Gastrocnemius medialis (tissue), 4 donors: ENCODE measurements around the gene PTK7. TPM values are rescaled to one million over a fixed set of nuclear protein-coding genes. Genes with fewer than 3 reads are reported as not detected.
"Not testable (repeated sequence)": the region's sequence is repeated elsewhere in the genome, so short reads cannot be mapped to it uniquely, and the experiment has no call there.

ENCODE experiments used
- ATAC-seq, 2 donors: fragments of 150-250 bp; one replicate each; pipeline ENCODE4 v1.9.1; 2016
- DNase-seq, 2 donors: peaks; one replicate each; pipeline ENCODE4 v3.0.0-alpha.2; 2019
- H3K27ac ChIP-seq, 4 donors: fragments of 200-600 bp; sonication (generic); 1 replicate in 1 of 4; 2 replicates in 3 of 4; pipeline ENCODE4 v1.5.1; 2016 to 2018; ENCODE audit warnings: mild to moderate bottlenecking in 2 of 4, moderate library complexity in 1 of 4
- H3K27me3 ChIP-seq, 3 donors: fragments of 200-600 bp; sonication (generic) in 2 of 3; 1 replicate in 1 of 3; 2 replicates in 2 of 3; pipeline versions ENCODE4 v1.5.1 to v1.6.0; 2016 to 2019; ENCODE audit warnings: mild to moderate bottlenecking in 1 of 3, moderate library complexity in 1 of 3
- H3K36me3 ChIP-seq, 2 donors: fragments of 200-600 bp; sonication (generic) in 1 of 2; one replicate each; pipeline ENCODE4 v1.5.1; 2017 to 2018
- H3K4me1 ChIP-seq, 2 donors: fragments of 200-600 bp; sonication (generic) in 1 of 2; one replicate each; pipeline ENCODE4 v1.5.1; 2016 to 2017; ENCODE audit warnings: mild to moderate bottlenecking in 2 of 2
- H3K4me3 ChIP-seq, 4 donors: fragments of 200-600 bp; sonication (generic) in 3 of 4; 1 replicate in 1 of 4; 2 replicates in 3 of 4; pipeline ENCODE4 v1.5.1; 2016 to 2019; ENCODE audit warnings: mild to moderate bottlenecking in 2 of 4
- H3K9me3 ChIP-seq, 3 donors: fragments of 200-600 bp; sonication (generic) in 2 of 3; 1 replicate in 1 of 3; 2 replicates in 2 of 3; pipeline ENCODE4 v1.5.1; 2016 to 2019
- POLR2A ChIP-seq, 2 donors: fragments of 450-650 bp; IDR thresholded peaks; one replicate each; pipeline ENCODE4 v1.6.1; 2017; ENCODE audit warnings: antibody characterized with exemption in 2 of 2, mild to moderate bottlenecking in 2 of 2, moderate library complexity in 2 of 2
- in situ Hi-C, 4 donors: fragments of 200-750 bp; cut with MboI; loops; one replicate each; pipeline versions ENCODE4 v1.15.0 to v1.8.0; 2017; ENCODE audit warnings: low sequenced_read_pairs in 4 of 4
- intact Hi-C: fragments of 100-400 bp; cut with DNase I; formaldehyde crosslinking; loops from one replicate; pipeline ENCODE4 v1.15.1; 2023; ENCODE audit warnings: low total_unique reads
- total RNA-seq, 4 donors: library from RNA; depleted of rRNA; stranded (reverse); fragments of >200 nt; gene quantifications; one replicate each; pipeline versions ENCODE4 v1.1.0 to v1.2.3, GENCODE V29; 2016
- TF ChIP-seq, protein P1 (sequence below), 5 experiments: fragments of 450-650 bp in 3 of 5; fragments of 200-600 bp in 2 of 5; sonication (generic) in 2 of 5; IDR thresholded peaks in 4 of 5; conservative IDR thresholded peaks in 1 of 5; 1 replicate in 4 of 5; 2 replicates in 1 of 5; pipeline ENCODE4 v1.5.1; 2016 to 2019; ENCODE audit warnings: antibody characterized with exemption in 5 of 5, mild to moderate bottlenecking in 3 of 5, moderate library complexity in 3 of 5

Gene PTK7
- total RNA-seq, 4 donors from 2014 or later = 0.15 to 0.64 (median 0.24) TPM

DNA sequence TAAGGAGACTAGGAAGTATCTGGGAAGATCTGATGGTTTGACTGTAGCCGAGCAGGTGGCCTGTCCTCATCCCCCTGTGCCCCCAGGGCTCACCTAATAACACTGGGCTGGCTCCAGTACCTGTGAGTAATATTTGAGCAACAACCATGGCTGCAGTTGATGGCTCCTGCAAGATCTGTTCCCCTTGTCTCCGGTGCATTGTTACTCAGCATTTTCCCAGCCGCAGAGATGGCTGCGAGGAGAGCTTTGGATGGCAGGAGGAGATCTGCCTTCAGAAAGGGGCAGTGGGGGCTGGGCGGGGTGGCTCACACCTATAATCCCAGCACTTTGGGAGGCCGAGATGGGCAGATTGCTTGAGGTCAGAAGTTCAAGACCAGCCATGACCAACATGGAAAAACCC lies 39.3 kb downstream of the PTK7 start:
- intact Hi-C loops (no loop called here), in situ Hi-C loops (no loop called here)
- Histone ChIP-seq H3K27ac (no peak overlapping the region), H3K27me3 (no peaks in the 10 kb centered on the region), H3K4me3 (no peak overlapping the region), H3K9me3 (no peaks in the 10 kb centered on the region), H3K36me3 (no peaks in the 10 kb centered on the region), H3K4me1 (no peaks in the 10 kb centered on the region)
- DNase-seq = no peak
- TF ChIP-seq, protein P1, sequence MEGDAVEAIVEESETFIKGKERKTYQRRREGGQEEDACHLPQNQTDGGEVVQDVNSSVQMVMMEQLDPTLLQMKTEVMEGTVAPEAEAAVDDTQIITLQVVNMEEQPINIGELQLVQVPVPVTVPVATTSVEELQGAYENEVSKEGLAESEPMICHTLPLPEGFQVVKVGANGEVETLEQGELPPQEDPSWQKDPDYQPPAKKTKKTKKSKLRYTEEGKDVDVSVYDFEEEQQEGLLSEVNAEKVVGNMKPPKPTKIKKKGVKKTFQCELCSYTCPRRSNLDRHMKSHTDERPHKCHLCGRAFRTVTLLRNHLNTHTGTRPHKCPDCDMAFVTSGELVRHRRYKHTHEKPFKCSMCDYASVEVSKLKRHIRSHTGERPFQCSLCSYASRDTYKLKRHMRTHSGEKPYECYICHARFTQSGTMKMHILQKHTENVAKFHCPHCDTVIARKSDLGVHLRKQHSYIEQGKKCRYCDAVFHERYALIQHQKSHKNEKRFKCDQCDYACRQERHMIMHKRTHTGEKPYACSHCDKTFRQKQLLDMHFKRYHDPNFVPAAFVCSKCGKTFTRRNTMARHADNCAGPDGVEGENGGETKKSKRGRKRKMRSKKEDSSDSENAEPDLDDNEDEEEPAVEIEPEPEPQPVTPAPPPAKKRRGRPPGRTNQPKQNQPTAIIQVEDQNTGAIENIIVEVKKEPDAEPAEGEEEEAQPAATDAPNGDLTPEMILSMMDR (IDR thresholded peaks at IDR 0.05 in 4 of 5, conservative IDR thresholded peaks at IDR 0.05 in 1 of 5) = no peak
- no peak for TF ChIP-seq POLR2A (IDR thresholded peaks at IDR 0.05)
- ATAC-seq = no peak

DNA sequence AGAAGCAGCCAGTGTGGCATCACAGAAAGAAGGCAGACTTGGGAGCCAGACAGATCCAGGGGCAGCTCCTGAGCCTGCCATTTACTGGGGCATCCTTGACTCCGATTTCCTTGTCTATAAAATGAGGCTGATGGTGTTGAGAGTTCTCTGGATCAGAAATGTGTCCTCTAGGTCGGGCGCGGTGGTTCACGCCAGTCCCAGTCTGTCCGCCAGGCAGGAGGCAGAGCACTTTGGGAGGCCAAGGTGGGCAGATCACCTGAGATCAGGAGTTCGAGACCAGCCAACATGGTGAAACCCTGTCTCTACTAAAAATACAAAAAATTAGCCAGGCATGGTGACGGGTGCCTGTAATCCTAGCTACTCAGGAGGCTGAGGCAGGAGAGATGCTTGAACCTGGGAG lies 41.4 kb downstream of the PTK7 start:
- H3K27me3 ChIP-seq, H3K9me3 ChIP-seq, H3K4me3 ChIP-seq, H3K4me1 ChIP-seq, ATAC-seq, DNase-seq, intact Hi-C loops, H3K36me3 ChIP-seq, H3K27ac ChIP-seq, in situ Hi-C loops: not testable (repeated sequence)

DNA sequence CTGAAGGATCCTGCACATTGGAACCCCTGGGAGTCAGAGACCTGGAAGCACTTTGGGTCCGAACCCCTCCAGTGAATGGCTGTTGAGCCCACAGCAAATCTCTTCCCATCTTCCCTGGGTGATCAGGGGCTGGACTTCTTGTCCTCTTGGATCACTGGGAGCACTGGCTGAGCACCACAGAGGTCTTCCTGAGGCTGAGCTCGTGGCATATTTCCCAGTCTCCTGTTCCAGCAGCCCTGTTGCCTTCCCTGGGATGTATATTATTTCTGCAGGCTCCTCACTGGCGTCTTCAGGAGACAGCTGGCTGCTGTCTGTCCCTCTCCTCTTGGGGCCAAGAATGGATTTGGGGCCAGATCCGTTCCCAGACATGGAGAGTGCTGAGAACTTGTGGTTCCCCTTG lies 43.4 kb downstream of the PTK7 start:
- Histone ChIP-seq H3K27me3 (no peaks in the 10 kb centered on the region), H3K27ac (no peak overlapping the region), H3K36me3 (no peaks in the 10 kb centered on the region), H3K9me3 (no peaks in the 10 kb centered on the region), H3K4me3 (no peak overlapping the region), H3K4me1 (no peaks in the 10 kb centered on the region)
- no peak for ATAC-seq
- in situ Hi-C loops = no loop called here
- intact Hi-C loops = no loop called here
- TF ChIP-seq, protein P1 (IDR thresholded peaks at IDR 0.05 in 4 of 5, conservative IDR thresholded peaks at IDR 0.05 in 1 of 5) = no peak
- TF ChIP-seq POLR2A (IDR thresholded peaks at IDR 0.05) = no peak
- DNase-seq = no peak

DNA sequence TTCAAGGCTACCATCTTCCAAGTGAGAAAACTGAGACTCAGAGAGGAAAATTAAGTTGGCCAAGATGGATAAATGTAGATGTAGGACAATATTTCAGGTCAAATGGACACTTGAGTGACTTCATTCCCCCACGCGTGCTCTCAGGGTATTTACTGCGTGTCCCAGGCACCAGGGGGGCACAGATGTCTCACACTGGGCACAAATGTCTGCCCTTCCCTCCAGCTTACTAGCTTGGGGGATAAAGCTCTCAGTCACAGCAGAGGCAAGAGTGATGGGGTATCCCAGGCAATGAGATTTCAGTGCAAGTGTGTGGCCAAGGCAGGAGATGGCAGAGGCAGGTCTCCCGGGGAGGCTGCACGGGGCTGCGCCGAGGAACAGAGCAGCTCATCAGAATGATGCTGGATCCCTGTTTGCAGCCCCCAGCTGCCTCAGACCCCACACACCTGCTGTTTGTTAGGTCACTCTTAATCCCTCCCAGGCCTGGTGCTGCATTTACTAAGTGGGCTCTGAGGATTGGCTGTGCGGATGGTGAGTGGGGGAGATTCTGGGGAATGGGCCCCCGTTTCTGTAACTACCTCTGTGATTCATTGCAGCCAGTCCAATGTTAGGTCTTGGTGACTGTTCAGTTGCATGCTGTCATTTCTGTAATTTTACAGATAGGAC lies 44.1 kb downstream of the PTK7 start:
- intact Hi-C loops = no loop called here
- no peaks in the 10 kb centered on the region for H3K27me3 ChIP-seq
- no peaks in the 10 kb centered on the region for H3K4me1 ChIP-seq
- H3K27ac ChIP-seq = no peak overlapping the region
- in situ Hi-C loops = no loop called here
- H3K9me3 ChIP-seq = no peaks in the 10 kb centered on the region
- no peak for TF ChIP-seq POLR2A (IDR thresholded peaks at IDR 0.05)
- TF ChIP-seq, protein P1 (IDR thresholded peaks at IDR 0.05 in 4 of 5, conservative IDR thresholded peaks at IDR 0.05 in 1 of 5) = no peak
- no peak for DNase-seq
- H3K36me3 ChIP-seq = no peaks in the 10 kb centered on the region
- no peak overlapping the region for H3K4me3 ChIP-seq
- ATAC-seq = no peak

DNA sequence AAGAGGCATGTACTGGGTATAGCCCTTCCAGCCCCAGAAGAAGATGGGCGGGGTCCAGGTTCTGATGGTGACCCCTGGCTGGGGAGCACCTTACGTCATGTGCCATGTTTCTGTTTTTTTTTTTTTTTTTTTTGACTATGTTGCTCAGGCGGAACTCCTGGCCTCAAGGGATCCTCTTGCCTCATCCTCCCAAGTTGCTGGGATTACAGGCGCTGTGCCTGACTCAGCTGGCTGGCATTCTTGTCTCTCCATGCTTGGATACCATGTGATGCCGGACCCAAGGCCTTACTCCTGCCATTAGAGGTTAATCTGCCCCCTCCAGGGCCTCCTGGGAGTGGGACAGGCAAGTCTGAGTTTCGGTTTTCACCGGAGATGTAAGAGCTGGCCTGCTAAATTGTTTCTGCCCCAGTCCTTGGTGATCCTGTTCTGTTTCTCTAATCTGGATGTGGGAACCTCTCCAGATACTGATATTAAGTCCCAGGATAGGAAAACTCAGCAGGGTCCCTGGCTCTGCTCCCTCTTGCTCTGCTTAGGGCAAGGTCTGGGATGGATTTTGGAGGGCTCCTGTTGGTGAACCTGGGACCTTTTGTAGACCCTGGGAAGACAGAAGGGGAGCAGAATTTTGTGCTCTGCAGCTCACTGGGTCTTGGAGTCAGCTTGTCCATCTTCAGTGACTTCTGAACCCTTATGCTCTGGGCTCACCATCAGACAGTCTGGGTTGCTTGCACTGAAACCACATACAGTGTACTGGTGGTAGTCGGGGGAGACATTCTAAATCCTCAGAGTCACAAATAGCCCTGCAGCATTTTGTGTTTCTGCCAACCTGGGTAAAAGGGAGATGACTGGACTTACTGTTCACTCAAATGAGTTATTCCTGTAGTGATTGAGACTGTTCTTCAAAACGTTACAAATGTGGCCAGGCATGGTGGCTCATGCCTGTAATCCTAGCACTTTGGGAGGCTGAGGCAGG lies 45.1 kb downstream of the PTK7 start:
- peak; percentile 50 to 66 for ATAC-seq
- Histone ChIP-seq H3K36me3 (no peaks in the 10 kb centered on the region), H3K9me3 (no peaks in the 10 kb centered on the region), H3K4me1 (no peaks in the 10 kb centered on the region), H3K27me3 (no peaks in the 10 kb centered on the region), H3K4me3 (no peak overlapping the region), H3K27ac (no peak overlapping the region)
- peak; percentile 23 to 66 for DNase-seq
- TF ChIP-seq, protein P1 (IDR thresholded peaks at IDR 0.05 in 4 of 5, conservative IDR thresholded peaks at IDR 0.05 in 1 of 5) = no peak
- no peak for TF ChIP-seq POLR2A (IDR thresholded peaks at IDR 0.05)
- in situ Hi-C loops = no loop called here
- intact Hi-C loops = no loop called here
